Lower leg skin (tissue), 4 donors: ENCODE data around the gene LRRC49. TPM values are rescaled to one million over a fixed set of nuclear protein-coding genes. Genes with fewer than 3 reads are reported as not detected.
"Not testable (repeated sequence)": the region's sequence is repeated elsewhere in the genome, so short reads cannot be mapped to it uniquely, and the experiment has no call there.

Source experiments
- DNase-seq, 2 donors: peaks; one replicate each; pipeline ENCODE4 v3.0.0-alpha.2; 2019; ENCODE audit warnings: low spot score in 2 of 2
- H3K4me3 ChIP-seq: fragments of 200-600 bp; sonication (generic); 2 replicates; pipeline ENCODE4 v1.5.1; 2017; ENCODE audit warnings: mild to moderate bottlenecking, low read depth; ENCODE audit not compliant: poor library complexity, severe bottlenecking
- CTCF ChIP-seq, 3 donors: fragments of 450-650 bp; IDR thresholded peaks; one replicate each; pipeline ENCODE4 v1.5.1; 2016; ENCODE audit warnings: antibody characterized with exemption in 3 of 3, mild to moderate bottlenecking in 3 of 3, moderate library complexity in 2 of 3
- POLR2A ChIP-seq, 2 donors: fragments of 450-650 bp; IDR thresholded peaks; one replicate each; pipeline ENCODE4 v1.6.1; 2016 to 2017; ENCODE audit warnings: antibody characterized with exemption in 2 of 2, mild to moderate bottlenecking in 1 of 2, moderate library complexity in 1 of 2
- WGBS, 2 donors: methylation state at CpG; one replicate each; pipeline ENCODE4 v1.1.5; 2018; 5-methylcytosine and 5-hydroxymethylcytosine counted together
- intact Hi-C: fragments of 100-400 bp; cut with DNase I; formaldehyde crosslinking; loops from one replicate; pipeline ENCODE4 v1.15.0; 2023; ENCODE audit warnings: low total_unique reads
- total RNA-seq, 4 donors: library from RNA; depleted of rRNA; stranded (reverse); fragments of >200 nt; gene quantifications; one replicate each; pipeline ENCODE4 v1.1.0, GENCODE V29; 2016

Gene LRRC49
- total RNA-seq, 4 donors from 2014 or later = 1.9 to 6.1 (median 5.3) TPM

GRCh38 chr15:71015342-71015741 lies 122.7 kb downstream of the LRRC49 start:
- intact Hi-C loops = loop anchor here (10.0 kb wide), 1 partner anchor 429 kb away; no protein-coding TSS in a partner anchor
- H3K4me3 ChIP-seq = no peak overlapping the region
- TF ChIP-seq POLR2A (IDR thresholded peaks at IDR 0.05) (no peak), CTCF (IDR thresholded peaks at IDR 0.05) (no peak)
- WGBS, 2 donors = 96% methylated on average over 8 of the region's 8 CpGs
- DNase-seq = no peak

GRCh38 chr15:71031232-71031631 lies 138.6 kb downstream of the LRRC49 start:
- H3K4me3 ChIP-seq, DNase-seq, intact Hi-C loops: not testable (repeated sequence)
- 86 to 92% methylated on average over 4 of the region's 4 CpGs for WGBS, 2 donors

- DNase-seq, intact Hi-C loops, H3K4me3 ChIP-seq: not testable (repeated sequence)
- 87 to 96% methylated on average over 1 of the region's 1 CpG for WGBS, 2 donors
Measured at GRCh38 chr15:71035478-71035877, 142.9 kb downstream of the LRRC49 start.

- H3K4me3 ChIP-seq = no peak overlapping the region
- no peak for DNase-seq
- intact Hi-C loops = no loop called here
- no peak for TF ChIP-seq CTCF (IDR thresholded peaks at IDR 0.05)
- no peak for TF ChIP-seq POLR2A (IDR thresholded peaks at IDR 0.05)
- WGBS, 2 donors = 84 to 86% methylated on average over 3 of the region's 3 CpGs
Measured at GRCh38 chr15:71042356-71042922, 149.8 kb downstream of the LRRC49 start.

GRCh38 chr15:71043373-71043772 lies 150.7 kb downstream of the LRRC49 start:
- TF ChIP-seq CTCF (IDR thresholded peaks at IDR 0.05) (no peak), POLR2A (IDR thresholded peaks at IDR 0.05) (no peak)
- no peak overlapping the region for H3K4me3 ChIP-seq
- peak in 1 of 2 donors; percentile 26 for DNase-seq
- intact Hi-C loops = no loop called here
- 22 to 36% methylated on average over 1 of the region's 1 CpG for WGBS, 2 donors

GRCh38 chr15:71044006-71044405 lies 151.4 kb downstream of the LRRC49 start:
- intact Hi-C loops = no loop called here
- no peak for DNase-seq
- TF ChIP-seq CTCF (IDR thresholded peaks at IDR 0.05) (no peak), POLR2A (IDR thresholded peaks at IDR 0.05) (no peak)
- no peak overlapping the region for H3K4me3 ChIP-seq
- 60 to 78% methylated on average over 1 of the region's 1 CpG for WGBS, 2 donors

GRCh38 chr15:71046146-71046545 lies 153.5 kb downstream of the LRRC49 start:
- intact Hi-C loops, H3K4me3 ChIP-seq, DNase-seq: not testable (repeated sequence)
- 50 to 73% methylated on average over 2 of the region's 2 CpGs for WGBS, 2 donors
